A549 (cell line): Measurements from ENCODE around the gene PIM3. TPM values are rescaled to one million over a fixed set of nuclear protein-coding genes. Genes with fewer than 3 reads are reported as not detected.

Source experiments
- ATAC-seq, 2 experiments: fragments of 200-7000 bp in 1 of 2; fragments of >200 bp in 1 of 2; cut with Nextera tagmentation in 1 of 2; cut with Tn5 transposase in 1 of 2; 3 replicates each; pipeline versions ENCODE4 v1.8.0 to v1.9.1; 2018 to 2020; ENCODE audit warnings: mild to moderate bottlenecking in 1 of 2, moderate library complexity in 1 of 2
- CTCF ChIA-PET: fragments of 300-600 bp; sonication (Branson Sonifier 250); formaldehyde crosslinking; extraction: SDS; loops from one replicate; lab custom pipeline; 2021; ENCODE audit warnings: antibody characterized with exemption, inconsistent platforms; lab: Yijun Ruan, JAX
- POLR2A ChIA-PET: fragments of 350-600 bp; formaldehyde crosslinking; extraction: SDS; loops from one replicate; lab custom pipeline; 2021; ENCODE audit warnings: antibody characterized with exemption, inconsistent platforms; lab: Yijun Ruan, JAX
- DNase-seq, 2 experiments: peaks; one replicate each; pipeline versions ENCODE4 v3.0.0 to v3.0.0-alpha.2; 2011 to 2016; ENCODE audit warnings: low read depth in 1 of 2, low spot score in 1 of 2
- FAIRE-seq: peaks from 2 replicates; lab custom pipeline; 2011; peaks lifted over from hg19 to GRCh38; lab: Jason Lieb, UNC
- H3K27ac ChIP-seq, 2 experiments: fragments of >200 bp; sonication (Bioruptor Twin); formaldehyde crosslinking; 3 replicates each; pipeline ENCODE4 v1.5.1; 2016 to 2017
- H3K4me1 ChIP-seq: fragments of >200 bp; sonication (Bioruptor Twin); formaldehyde crosslinking; 3 replicates; pipeline ENCODE4 v1.6.1; 2016
- H3K4me2 ChIP-seq: fragments of >200 bp; sonication (Bioruptor Twin); formaldehyde crosslinking; 3 replicates; pipeline ENCODE4 v1.6.1; 2016
- H3K4me3 ChIP-seq: fragments of >200 bp; sonication (Bioruptor Twin); formaldehyde crosslinking; 3 replicates; pipeline ENCODE4 v1.5.1; 2016
- H3K9me3 ChIP-seq: fragments of >200 bp; sonication (Bioruptor Twin); formaldehyde crosslinking; 3 replicates; pipeline ENCODE4 v1.6.1; 2016
- CBX8 ChIP-seq: fragments of 200-600 bp; sonication (generic); IDR thresholded peaks from 2 replicates; pipeline ENCODE4 v1.6.1; 2016
- CHD4 ChIP-seq: fragments of 200-600 bp; sonication (generic); IDR thresholded peaks from 2 replicates; pipeline ENCODE4 v1.6.1; 2016; ENCODE audit warnings: antibody characterized with exemption, mild to moderate bottlenecking, borderline replicate concordance
- CTCF ChIP-seq: fragments of >200 bp; sonication (Bioruptor Twin); formaldehyde crosslinking; IDR thresholded peaks from 3 replicates; pipeline ENCODE4 v1.5.1; 2016
- E2F6 ChIP-seq: IDR thresholded peaks from 2 replicates; pipeline ENCODE4 v1.6.1; 2012; ENCODE audit warnings: low read depth, borderline replicate concordance
- FOSL2 ChIP-seq, 2 experiments: fragments of 450-650 bp in 1 of 2; fragments of >200 bp in 1 of 2; sonication (Bioruptor Twin) in 1 of 2; formaldehyde crosslinking; IDR thresholded peaks; 2 replicates each; pipeline versions ENCODE4 v1.5.0 to v1.6.1; 2016 to 2020; ENCODE audit warnings: mild to moderate bottlenecking in 1 of 2, moderate library complexity in 1 of 2
- FOXS1 ChIP-seq: fragments of 250-450 bp; sonication (Bioruptor Pico); IDR thresholded peaks from 2 replicates; pipeline ENCODE4 v1.5.0; 2020; ENCODE audit warnings: mild to moderate bottlenecking, moderate library complexity
- HEYL ChIP-seq: fragments of 250-450 bp; sonication (Bioruptor Pico); IDR thresholded peaks from 2 replicates; pipeline ENCODE4 v1.8.0; 2021; ENCODE audit warnings: mild to moderate bottlenecking, moderate library complexity
- HOXA7 ChIP-seq: fragments of 250-450 bp; sonication (Bioruptor Pico); IDR thresholded peaks from 2 replicates; pipeline ENCODE4 v1.5.0; 2020; ENCODE audit warnings: mild to moderate bottlenecking, moderate library complexity
- KDM1A ChIP-seq: fragments of 200-600 bp; sonication (generic); IDR thresholded peaks from 2 replicates; pipeline ENCODE4 v1.6.1; 2016; ENCODE audit warnings: low read depth, mild to moderate bottlenecking
- MAZ ChIP-seq: fragments of 150-350 bp; IDR thresholded peaks from 2 replicates; pipeline ENCODE4 v1.6.1; 2014; ENCODE audit warnings: antibody characterized with exemption, low read depth, low read length, borderline replicate concordance
- NFE2L2 ChIP-seq: fragments of 150-350 bp; conservative IDR thresholded peaks from 2 replicates; pipeline ENCODE4 v1.6.1; 2014; ENCODE audit warnings: low read length
- POLR2AphosphoS2 ChIP-seq: conservative IDR thresholded peaks from 2 replicates; pipeline ENCODE4 v1.6.1; 2012; ENCODE audit warnings: low read length, improper control_type of control experiment, inconsistent platforms
- RFX5 ChIP-seq: fragments of 450-650 bp; IDR thresholded peaks from 2 replicates; pipeline ENCODE4 v1.7.1; 2014; ENCODE audit warnings: antibody characterized with exemption, mild to moderate bottlenecking, moderate library complexity
- SREBF2 ChIP-seq: fragments of 450-650 bp; IDR thresholded peaks from 2 replicates; pipeline ENCODE4 v1.6.1; 2014; ENCODE audit warnings: mild to moderate bottlenecking, moderate library complexity
- ZNF302 ChIP-seq: fragments of 250-450 bp; sonication (Bioruptor Pico); IDR thresholded peaks from 2 replicates; pipeline ENCODE4 v1.9.0; 2021; ENCODE audit warnings: inconsistent platforms, mild to moderate bottlenecking, moderate library complexity
- WGBS: methylation state at CpG from one replicate; pipeline ENCODE4 v1.1.6; 2017; ENCODE audit errors: missing lambda C conversion rate; 5-methylcytosine and 5-hydroxymethylcytosine counted together
- polyA plus RNA-seq, 4 experiments: library from polyadenylated mRNA; depleted of rRNA in 3 of 4; stranded (reverse); fragments of >200 nt; fragmentation: RNase III in 1 of 4; extraction: RNeasy Plus Mini Kit Qiagen cat#74134 plus additional on column Dnase treatment in 1 of 4; gene quantifications; 2 replicates in 3 of 4; 3 replicates in 1 of 4; pipeline ENCODE4 v1.2.3, GENCODE V29; 2011 to 2017
- TF ChIP-seq, protein P1 (sequence below): fragments of 150-350 bp; IDR thresholded peaks from 2 replicates; pipeline ENCODE4 v1.6.1; 2014; ENCODE audit warnings: low read depth, mild to moderate bottlenecking, low read length
- TF ChIP-seq, protein P2 (sequence below): IDR thresholded peaks from 2 replicates; pipeline ENCODE4 v1.6.1; 2012

Gene PIM3
- polyA plus RNA-seq, 2 of the 4 experiments (the other 2 are of a cell fraction) = 4.4 to 11.3 TPM

- WGBS = 70% methylated on average over 11 of the region's 19 CpGs
- ChIA-PET CTCF (no interaction called here), POLR2A (no interaction called here)
- peaks cover 40% of the 10 kb centered on the region for H3K4me1 ChIP-seq
- peak overlapping the region in 1 of 2 experiments; percentile 96; a peak in 3 of 6 replicates for H3K27ac ChIP-seq
- peak overlapping the region; percentile 93; the same call in 2 of the 3 replicates for H3K4me2 ChIP-seq
- TF ChIP-seq HOXA7 = 0 out of 2 replicates have a peak, but pooled peaks have one; percentile 3
- TF ChIP-seq, protein P1, sequence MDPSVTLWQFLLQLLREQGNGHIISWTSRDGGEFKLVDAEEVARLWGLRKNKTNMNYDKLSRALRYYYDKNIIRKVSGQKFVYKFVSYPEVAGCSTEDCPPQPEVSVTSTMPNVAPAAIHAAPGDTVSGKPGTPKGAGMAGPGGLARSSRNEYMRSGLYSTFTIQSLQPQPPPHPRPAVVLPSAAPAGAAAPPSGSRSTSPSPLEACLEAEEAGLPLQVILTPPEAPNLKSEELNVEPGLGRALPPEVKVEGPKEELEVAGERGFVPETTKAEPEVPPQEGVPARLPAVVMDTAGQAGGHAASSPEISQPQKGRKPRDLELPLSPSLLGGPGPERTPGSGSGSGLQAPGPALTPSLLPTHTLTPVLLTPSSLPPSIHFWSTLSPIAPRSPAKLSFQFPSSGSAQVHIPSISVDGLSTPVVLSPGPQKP = no peak
- no peak for FAIRE-seq
- no peak for DNase-seq
- no peak for ATAC-seq
- no peaks in the 10 kb centered on the region for H3K9me3 ChIP-seq
- H3K4me3 ChIP-seq = no peak overlapping the region
These were observed 3.8 kb downstream of the PIM3 start for GRCh38 chr22:49964136-49965090.

- no peak for DNase-seq
- no peak overlapping the region for H3K4me3 ChIP-seq
- ChIA-PET CTCF (no interaction called here), POLR2A (no interaction called here)
- H3K4me1 ChIP-seq = peaks cover 46% of the 10 kb centered on the region
- WGBS = 87% methylated on average over 7 of the region's 22 CpGs
- peak overlapping the region in 1 of 2 experiments; percentile 96; a peak in 2 of 6 replicates for H3K27ac ChIP-seq
- no peaks in the 10 kb centered on the region for H3K9me3 ChIP-seq
- no peak for FAIRE-seq
- TF ChIP-seq, protein P2, sequence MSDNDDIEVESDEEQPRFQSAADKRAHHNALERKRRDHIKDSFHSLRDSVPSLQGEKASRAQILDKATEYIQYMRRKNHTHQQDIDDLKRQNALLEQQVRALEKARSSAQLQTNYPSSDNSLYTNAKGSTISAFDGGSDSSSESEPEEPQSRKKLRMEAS = no peak
- TF ChIP-seq KDM1A (no peak), CBX8 (no peak), HEYL (no peak), ZNF302 (CRISPR knock-in tag) (no peak), RFX5 (no peak), FOXS1 (CRISPR knock-in tag) (no peak), FOSL2 (IDR thresholded peaks at IDR 0.05) (no peak), FOSL2 (CRISPR knock-in tag; IDR thresholded peaks at IDR 0.05) (no peak), NFE2L2 (no peak), MAZ (no peak), E2F6 (no peak)
- H3K4me2 ChIP-seq = no peak overlapping the region
- ATAC-seq = no peak
These were observed 4.8 kb downstream of the PIM3 start for GRCh38 chr22:49965091-49966040.

- FAIRE-seq (no peak), DNase-seq (no peak), ATAC-seq (no peak)
- 81% methylated on average over 6 of the region's 11 CpGs for WGBS
- Histone ChIP-seq H3K27ac (peak overlapping the region in 1 of 2 experiments; percentile 96; a peak in 3 of 6 replicates), H3K9me3 (no peaks in the 10 kb centered on the region), H3K4me2 (no peak overlapping the region), H3K4me3 (no peak overlapping the region), H3K4me1 (peaks cover 49% of the 10 kb centered on the region)
- TF ChIP-seq SREBF2 (no peak), CTCF (no peak), POLR2AphosphoS2 (0 out of 2 replicates have a peak, but pooled peaks have one; percentile 35), CHD4 (no peak)
- POLR2A ChIA-PET = no interaction called here
- CTCF ChIA-PET = interaction anchor here (1.1 kb wide), 1 partner anchor 17 kb away, joined by 3 read pairs; no protein-coding TSS in a partner anchor
These were observed 5.6 kb downstream of the PIM3 start for GRCh38 chr22:49966041-49966773.
